HepG2 (cell line): Measurements from ENCODE around the gene YLPM1. TPM values are rescaled to one million over a fixed set of nuclear protein-coding genes. Genes with fewer than 3 reads are reported as not detected.
"Not testable (repeated sequence)": the region's sequence is repeated elsewhere in the genome, so short reads cannot be mapped to it uniquely, and the experiment has no call there.

Experiments
- ATAC-seq: fragments of 200-7000 bp; cut with Tn5 transposase; 3 replicates; pipeline ENCODE4 v1.9.1; 2020; ENCODE audit warnings: mild to moderate bottlenecking, moderate library complexity
- BruUV-seq: library from RNA; stranded (reverse); fragments of 400-500 nt; replicated peaks from 2 replicates; lab custom pipeline; 2021; lab: Mats Ljungman, UMichigan
- CTCF ChIA-PET: fragments of 300-600 bp; formaldehyde crosslinking; extraction: SDS; loops from one replicate; lab custom pipeline; 2021; ENCODE audit warnings: low total read pairs, inconsistent platforms, low intra/inter-chr PET ratio; lab: Yijun Ruan, JAX
- POLR2A ChIA-PET: fragments of 350-600 bp; sonication (Branson Sonifier 250); formaldehyde crosslinking; loops from one replicate; lab custom pipeline; 2020; ENCODE audit warnings: antibody characterized with exemption, inconsistent platforms; lab: Yijun Ruan, JAX
- DNase-seq: peaks from one replicate; pipeline ENCODE4 v3.0.0-alpha.2; 2015; ENCODE audit warnings: low spot score
- FAIRE-seq: peaks from 3 replicates; lab custom pipeline; 2011; peaks lifted over from hg19 to GRCh38; lab: Jason Lieb, UNC
- H2AFZ ChIP-seq: one replicate; pipeline ENCODE4 v1.6.1; 2011; ENCODE audit warnings: low read length, inconsistent platforms
- H3K27ac ChIP-seq: fragments of 300-600 bp; 3 replicates; pipeline ENCODE4 v1.8.0; 2011; ENCODE audit warnings: mixed run types, mild to moderate bottlenecking, mixed read lengths, low read length, inconsistent platforms; ENCODE audit not compliant: insufficient read depth; ENCODE audit errors: extremely low read length
- H3K27me3 ChIP-seq, 2 experiments: fragments of 200-600 bp in 1 of 2; 2 replicates in 1 of 2; 3 replicates in 1 of 2; pipeline versions ENCODE4 v1.6.0 to v1.8.0; 2011; ENCODE audit warnings: low read length in 2 of 2, mild to moderate bottlenecking in 2 of 2, moderate library complexity in 2 of 2, inconsistent platforms in 1 of 2; ENCODE audit not compliant: insufficient read depth in 2 of 2, control insufficient read depth in 1 of 2
- H3K36me3 ChIP-seq, 2 experiments: fragments of 200-600 bp in 1 of 2; replicated peaks in 1 of 2; 2 replicates in 1 of 2; 3 replicates in 1 of 2; pipeline versions ENCODE4 v1.5.1 to v1.8.0; 2011; ENCODE audit warnings: low read length in 2 of 2, inconsistent platforms in 1 of 2; ENCODE audit not compliant: insufficient read depth in 2 of 2, control insufficient read depth in 1 of 2
- H3K4me1 ChIP-seq: 2 replicates; pipeline ENCODE4 v1.5.1; 2012; ENCODE audit warnings: low read length, inconsistent platforms; ENCODE audit not compliant: insufficient read depth
- H3K4me2 ChIP-seq: 2 replicates; pipeline ENCODE4 v1.6.0; 2011; ENCODE audit warnings: low read depth, low read length, inconsistent platforms
- H3K4me3 ChIP-seq, 3 experiments: fragments of 200-600 bp in 1 of 3; sonication (generic), shearing (Covaris generic) in 1 of 3; replicated peaks in 1 of 3; 2 replicates each; pipeline ENCODE4 v1.5.1; 2011 to 2016; ENCODE audit warnings: low read length in 3 of 3, inconsistent platforms in 2 of 3, low read depth in 2 of 3, mild to moderate bottlenecking in 2 of 3, control low read depth in 1 of 3, mixed read lengths in 1 of 3; ENCODE audit not compliant: insufficient read depth in 1 of 3
- H3K79me2 ChIP-seq: one replicate; pipeline ENCODE4 v1.6.1; 2011; ENCODE audit warnings: low read length, inconsistent platforms; ENCODE audit not compliant: insufficient read depth
- H3K9ac ChIP-seq: 2 replicates; pipeline ENCODE4 v1.6.0; 2011; ENCODE audit warnings: mild to moderate bottlenecking, low read depth, low read length, inconsistent platforms; ENCODE audit not compliant: insufficient read depth
- H3K9me3 ChIP-seq: 2 replicates; pipeline ENCODE4 v1.5.1; 2012; ENCODE audit warnings: mild to moderate bottlenecking, low read length
- H4K20me1 ChIP-seq: 2 replicates; pipeline ENCODE4 v1.6.0; 2011; ENCODE audit warnings: inconsistent platforms, mild to moderate bottlenecking, low read length, moderate library complexity; ENCODE audit not compliant: insufficient read depth
- BRCA1 ChIP-seq: sonication (generic); formaldehyde crosslinking; IDR thresholded peaks from 2 replicates; pipeline ENCODE4 v1.4.0; 2020; ENCODE audit warnings: missing genetic modification reagents
- KDM5A ChIP-seq: fragments of 200-600 bp; sonication (generic); IDR thresholded peaks from 2 replicates; pipeline ENCODE4 v1.7.0; 2018; ENCODE audit warnings: antibody characterized with exemption, mild to moderate bottlenecking, low read length, borderline replicate concordance
- MTA1 ChIP-seq: sonication (generic); formaldehyde crosslinking; IDR thresholded peaks from 2 replicates; pipeline ENCODE4 v1.4.0; 2020; ENCODE audit warnings: missing genetic modification reagents, mild to moderate bottlenecking, borderline replicate concordance
- MZF1 ChIP-seq: sonication (generic); formaldehyde crosslinking; IDR thresholded peaks from 2 replicates; pipeline ENCODE4 v1.8.1; 2023; ENCODE audit warnings: mild to moderate bottlenecking, missing genetic modification reagents, borderline replicate concordance
- SRSF1 ChIP-seq: fragments of 200-400 bp; formaldehyde crosslinking; optimal IDR thresholded peaks from 2 replicates; pipeline ENCODE3; 2017; ENCODE audit warnings: mild to moderate bottlenecking, low read depth, low read length, moderate library complexity
- ZNF589 ChIP-seq: sonication (generic); formaldehyde crosslinking; conservative IDR thresholded peaks from 2 replicates; pipeline ENCODE4 v1.8.0; 2022; ENCODE audit warnings: mild to moderate bottlenecking, moderate library complexity, missing genetic modification reagents
- ZNF687 ChIP-seq: sonication (generic); formaldehyde crosslinking; IDR thresholded peaks from 2 replicates; pipeline ENCODE4 v1.5.1; 2020; ENCODE audit warnings: mild to moderate bottlenecking, missing genetic modification reagents, moderate library complexity
- WGBS: methylation state at CpG from one replicate; pipeline ENCODE4 v1.1.6; 2017; ENCODE audit warnings: low lambda C conversion rate; 5-methylcytosine and 5-hydroxymethylcytosine counted together
- in situ Hi-C: cut with HindIII; loops from 2 replicates; pipeline ENCODE4 v1.10.0; 2017; ENCODE audit warnings: low pct_unique_long_range_greater_than_20kb; ENCODE audit not compliant: extremely low pct_ligation_motif_present
- intact Hi-C: fragments of 100-400 bp; cut with micrococcal nuclease; formaldehyde crosslinking; loops from one replicate; pipeline ENCODE4 v1.10.0; 2022; ENCODE audit not compliant: unreplicated experiment
- polyA plus RNA-seq, 8 experiments: library from polyadenylated mRNA; depleted of rRNA in 3 of 8; stranded (reverse) in 7 of 8; unstranded in 1 of 8; fragments of >200 nt; fragmentation: Illumina TruSeq in 4 of 8; extraction: Trizol in 4 of 8; gene quantifications; 2 replicates each; pipeline versions ENCODE4 v1.2.1 to v1.2.3, GENCODE V29; 2011 to 2016; ENCODE audit warnings: low read depth in 4 of 8, missing spikeins in 1 of 8, mixed read lengths in 1 of 8; ENCODE audit not compliant: insufficient read depth in 1 of 8
- total RNA-seq, 5 experiments: library from RNA; depleted of rRNA; stranded (reverse); fragments of >200 nt; fragmentation: Illumina TruSeq; extraction: Trizol; gene quantifications; 2 replicates each; pipeline ENCODE4 v1.2.3, GENCODE V29; 2016; ENCODE audit warnings: low read depth in 1 of 5
- TF ChIP-seq, protein P1 (sequence below): sonication (generic); formaldehyde crosslinking; IDR thresholded peaks from 2 replicates; pipeline ENCODE4 v1.5.1; 2020; ENCODE audit warnings: missing genetic modification reagents, mild to moderate bottlenecking, borderline replicate concordance

Gene YLPM1
- total and polyA plus RNA-seq, 2 of the 13 experiments (the other 11 are each of a cell fraction or from before 2014, with no cell fraction given), result 6.7 to 21.9 TPM

- BruUV-seq, H3K27me3 ChIP-seq, DNase-seq, FAIRE-seq, ATAC-seq, CTCF ChIA-PET, H3K27ac ChIP-seq, H3K4me2 ChIP-seq, H4K20me1 ChIP-seq, H3K4me3 ChIP-seq, H2AFZ ChIP-seq, POLR2A ChIA-PET, H3K4me1 ChIP-seq, H3K79me2 ChIP-seq, H3K9me3 ChIP-seq, H3K36me3 ChIP-seq, intact Hi-C loops, H3K9ac ChIP-seq, in situ Hi-C loops: not testable (repeated sequence)
- WGBS, result 56% methylated on average over 5 of the region's 5 CpGs
Observed at GRCh38 chr14:74758505-74758904, 4.6 kb upstream of the YLPM1 start.

DNA sequence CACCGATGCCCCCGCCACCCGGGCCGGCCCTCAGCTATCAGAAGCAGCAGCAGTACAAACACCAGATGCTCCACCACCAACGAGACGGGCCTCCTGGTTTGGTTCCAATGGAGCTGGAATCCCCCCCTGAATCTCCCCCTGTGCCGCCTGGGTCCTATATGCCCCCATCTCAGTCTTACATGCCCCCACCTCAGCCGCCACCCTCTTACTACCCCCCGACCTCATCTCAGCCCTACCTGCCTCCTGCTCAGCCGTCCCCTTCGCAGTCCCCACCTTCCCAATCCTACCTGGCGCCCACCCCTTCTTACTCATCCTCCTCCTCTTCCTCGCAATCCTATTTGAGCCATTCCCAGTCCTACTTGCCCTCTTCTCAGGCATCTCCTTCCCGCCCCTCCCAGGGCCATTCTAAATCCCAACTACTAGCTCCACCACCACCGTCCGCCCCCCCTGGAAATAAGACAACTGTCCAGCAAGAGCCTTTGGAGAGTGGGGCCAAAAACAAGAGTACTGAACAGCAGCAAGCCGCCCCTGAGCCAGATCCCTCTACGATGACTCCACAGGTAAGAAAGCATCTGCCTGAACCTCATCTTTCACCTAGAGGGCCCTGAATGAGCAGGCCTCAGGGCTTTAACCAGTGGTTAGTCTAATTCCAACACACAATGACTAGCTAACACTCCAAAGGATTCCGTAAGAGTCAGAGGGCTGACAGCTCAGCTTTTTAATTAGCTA is 851 bp downstream of the YLPM1 start:
- intact Hi-C loops (loop anchor here (2.0 kb wide), 1 partner anchor 51 kb away; the partner anchor contains the start of genes AREL1 and FCF1), in situ Hi-C loops (no loop called here)
- Histone ChIP-seq H3K9ac (peak overlapping the region; percentile 98), H3K4me2 (peak overlapping the region; percentile 92), H2AFZ (no peak overlapping the region), H3K79me2 (peaks cover 55% of the 10 kb centered on the region), H3K4me1 (peaks cover 46% of the 10 kb centered on the region), H3K27ac (peak overlapping the region; percentile 84), H4K20me1 (peaks cover 28% of the 10 kb centered on the region), H3K9me3 (no peaks in the 10 kb centered on the region), H3K27me3 (no peaks in the 10 kb centered on the region; a peak in 1 of 5 replicates), H3K4me3 (peak overlapping the region; percentile 92 to 96 (median 95)), H3K36me3 (no peaks in the 10 kb centered on the region)
- no peak for FAIRE-seq
- ATAC-seq, result peak; percentile 6; the same call in 2 of the 3 replicates
- no TSS peak for BruUV-seq
- CTCF ChIA-PET, result no interaction called here
- POLR2A ChIA-PET, result interaction anchor here (0.8 to 1.8 kb wide), 7 partner anchors 9 to 363 kb away, joined by 3 to 8 read pairs (median 4); partner anchors contain the start of genes ISCA2, NEK9 and NPC2
- no peak for DNase-seq
- 4% methylated on average over 14 of the region's 19 CpGs for WGBS
- TF ChIP-seq ZNF589 (CRISPR knock-in tag) (0 out of 2 replicates have a peak, but pooled peaks have one; percentile 31), BRCA1 (CRISPR knock-in tag) (no peak), MZF1 (no peak), KDM5A (0 out of 2 replicates have a peak, but pooled peaks have one; percentile 11), MTA1 (CRISPR knock-in tag) (no peak), SRSF1 (no peak), ZNF687 (CRISPR knock-in tag) (0 out of 2 replicates have a peak, but pooled peaks have one; percentile 2)
- TF ChIP-seq, protein P1, sequence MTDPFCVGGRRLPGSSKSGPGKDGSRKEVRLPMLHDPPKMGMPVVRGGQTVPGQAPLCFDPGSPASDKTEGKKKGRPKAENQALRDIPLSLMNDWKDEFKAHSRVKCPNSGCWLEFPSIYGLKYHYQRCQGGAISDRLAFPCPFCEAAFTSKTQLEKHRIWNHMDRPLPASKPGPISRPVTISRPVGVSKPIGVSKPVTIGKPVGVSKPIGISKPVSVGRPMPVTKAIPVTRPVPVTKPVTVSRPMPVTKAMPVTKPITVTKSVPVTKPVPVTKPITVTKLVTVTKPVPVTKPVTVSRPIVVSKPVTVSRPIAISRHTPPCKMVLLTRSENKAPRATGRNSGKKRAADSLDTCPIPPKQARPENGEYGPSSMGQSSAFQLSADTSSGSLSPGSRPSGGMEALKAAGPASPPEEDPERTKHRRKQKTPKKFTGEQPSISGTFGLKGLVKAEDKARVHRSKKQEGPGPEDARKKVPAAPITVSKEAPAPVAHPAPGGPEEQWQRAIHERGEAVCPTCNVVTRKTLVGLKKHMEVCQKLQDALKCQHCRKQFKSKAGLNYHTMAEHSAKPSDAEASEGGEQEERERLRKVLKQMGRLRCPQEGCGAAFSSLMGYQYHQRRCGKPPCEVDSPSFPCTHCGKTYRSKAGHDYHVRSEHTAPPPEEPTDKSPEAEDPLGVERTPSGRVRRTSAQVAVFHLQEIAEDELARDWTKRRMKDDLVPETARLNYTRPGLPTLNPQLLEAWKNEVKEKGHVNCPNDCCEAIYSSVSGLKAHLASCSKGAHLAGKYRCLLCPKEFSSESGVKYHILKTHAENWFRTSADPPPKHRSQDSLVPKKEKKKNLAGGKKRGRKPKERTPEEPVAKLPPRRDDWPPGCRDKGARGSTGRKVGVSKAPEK, result no peak
